Measurements from ENCODE around the gene CCDC9. TPM values are rescaled to one million over a fixed set of nuclear protein-coding genes. Genes with fewer than 3 reads are reported as not detected.
"Not testable (repeated sequence)": the region's sequence is repeated elsewhere in the genome, so short reads cannot be mapped to it uniquely, and the experiment has no call there.

The CCDC9 gene
- total RNA-seq, 2 experiments from 2014 or later = 22.4 to 30.6 TPM

GRCh38 chr19:47296036-47296435 lies 39.7 kb downstream of the CCDC9 start:
- Mint-ChIP-seq H3K9me3 (ENCODE audit: low read depth) (no peaks in the 10 kb centered on the region), H3K4me3 (no peak overlapping the region), H3K27ac (no peak overlapping the region), H3K4me1 (peaks cover 2% of the 10 kb centered on the region), H3K36me3 (ENCODE audit: low read depth) (no peaks in the 10 kb centered on the region), H3K27me3 (no peaks in the 10 kb centered on the region)
- peak; percentile 87 for DNase-seq
- POLR2A ChIA-PET = interaction anchor here (0.6 kb wide), 1 partner anchor 53 kb away, joined by 3 read pairs; the partner anchor contains the start of gene DHX34
- intact Hi-C loops (cut with DNase I, micrococcal nuclease) = loop anchor here (1.0 to 10.0 kb wide), 6 partner anchors 53 to 411 kb away; partner anchors contain the start of genes DHX34 (in 1 of the 2) and KPTN (in 1 of the 2)
- CTCF ChIA-PET = interaction anchor here (0.6 to 4.8 kb wide), 11 partner anchors 8 to 696 kb away, joined by 3 to 40 read pairs (median 4); no protein-coding TSS in a partner anchor
- ATAC-seq = peak; percentile 98

GRCh38 chr19:47300867-47301266 lies 44.5 kb downstream of the CCDC9 start:
- H3K4me1 Mint-ChIP-seq; H3K27me3 Mint-ChIP-seq; ATAC-seq; DNase-seq; intact Hi-C loops (cut with DNase I, micrococcal nuclease); H3K9me3 Mint-ChIP-seq (ENCODE audit: low read depth); H3K4me3 Mint-ChIP-seq; H3K27ac Mint-ChIP-seq; POLR2A ChIA-PET; H3K36me3 Mint-ChIP-seq (ENCODE audit: low read depth): not testable (repeated sequence)
- CTCF ChIA-PET = interaction anchor here (0.9 kb wide), 1 partner anchor 16 kb away, joined by 4 read pairs; no protein-coding TSS in a partner anchor

GRCh38 chr19:47302249-47302648 lies 45.9 kb downstream of the CCDC9 start:
- Mint-ChIP-seq H3K4me3 (no peak overlapping the region), H3K9me3 (ENCODE audit: low read depth) (no peaks in the 10 kb centered on the region), H3K4me1 (peaks cover 4% of the 10 kb centered on the region), H3K36me3 (ENCODE audit: low read depth) (no peaks in the 10 kb centered on the region), H3K27me3 (peaks cover 9% of the 10 kb centered on the region), H3K27ac (no peak overlapping the region)
- CTCF ChIA-PET = no interaction called here
- no peak for DNase-seq
- intact Hi-C loops (cut with DNase I, micrococcal nuclease) = no loop called here
- ATAC-seq = no peak
- POLR2A ChIA-PET = no interaction called here

DNA sequence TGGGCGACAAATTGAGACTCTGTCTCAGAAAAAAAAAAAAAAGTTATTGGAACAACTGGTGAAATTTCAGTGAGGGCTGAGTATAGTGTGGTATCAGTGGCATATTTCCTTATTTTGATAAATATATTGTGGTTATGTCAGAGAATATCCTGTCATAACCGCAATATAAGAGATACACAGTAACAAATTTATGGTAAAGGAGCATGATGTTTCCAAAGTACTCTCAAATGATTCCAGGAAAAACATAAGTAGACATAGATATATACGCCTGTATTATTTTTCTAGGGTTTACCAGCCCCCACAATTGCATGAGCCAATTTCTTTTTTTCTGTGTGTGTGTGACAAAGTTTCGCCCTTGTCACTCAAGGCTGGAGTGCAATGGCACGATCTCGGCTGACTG lies 47.6 kb downstream of the CCDC9 start:
- H3K27ac Mint-ChIP-seq = no peak overlapping the region
- peaks cover 9% of the 10 kb centered on the region for H3K27me3 Mint-ChIP-seq
- H3K4me1 Mint-ChIP-seq = peaks cover 4% of the 10 kb centered on the region
- DNase-seq = no peak
- ChIA-PET CTCF (interaction anchor here (0.9 to 2.5 kb wide), 5 partner anchors 8 to 124 kb away, joined by 3 to 9 read pairs (median 4); no protein-coding TSS in a partner anchor), POLR2A (no interaction called here)
- H3K36me3 Mint-ChIP-seq (ENCODE audit: low read depth) = no peaks in the 10 kb centered on the region
- no peak for ATAC-seq
- intact Hi-C loops (cut with DNase I, micrococcal nuclease) = no loop called here
- no peaks in the 10 kb centered on the region for H3K9me3 Mint-ChIP-seq (ENCODE audit: low read depth)
- H3K4me3 Mint-ChIP-seq = no peak overlapping the region

DNA sequence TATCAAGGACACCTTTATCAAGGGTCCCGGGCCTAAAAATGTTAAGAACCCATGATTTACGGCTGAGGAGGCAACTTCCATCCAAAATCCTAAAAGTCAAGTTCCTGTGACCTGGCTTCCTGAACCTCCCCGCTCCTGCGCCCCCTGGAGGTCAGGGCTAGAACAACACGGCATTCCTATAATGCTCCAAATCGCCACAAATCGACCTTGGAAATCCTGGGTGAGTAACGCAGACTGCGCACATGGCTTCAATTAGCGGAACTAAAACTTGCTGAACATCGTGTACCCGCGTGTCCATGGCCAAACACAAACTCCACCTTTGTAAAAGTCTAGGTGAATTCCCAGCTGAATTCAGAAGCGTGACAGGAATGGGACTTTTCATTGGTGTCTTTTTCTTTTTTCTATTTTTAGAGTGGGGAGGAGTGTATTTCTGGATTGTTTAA lies 49.0 kb downstream of the CCDC9 start:
- POLR2A ChIA-PET = no interaction called here
- CTCF ChIA-PET = interaction anchor here (0.7 to 2.5 kb wide), 12 partner anchors 11 to 328 kb away, joined by 3 to 9 read pairs (median 4); no protein-coding TSS in a partner anchor
- Mint-ChIP-seq H3K36me3 (ENCODE audit: low read depth) (no peaks in the 10 kb centered on the region), H3K27ac (no peak overlapping the region), H3K9me3 (ENCODE audit: low read depth) (no peaks in the 10 kb centered on the region), H3K4me1 (peaks cover 4% of the 10 kb centered on the region), H3K4me3 (no peak overlapping the region), H3K27me3 (peaks cover 11% of the 10 kb centered on the region)
- DNase-seq = peak; percentile 70
- intact Hi-C loops (cut with DNase I, micrococcal nuclease) = no loop called here
- ATAC-seq = no peak

GRCh38 chr19:47306303-47306702 lies 50.0 kb downstream of the CCDC9 start:
- H3K4me3 Mint-ChIP-seq = no peak overlapping the region

DNA sequence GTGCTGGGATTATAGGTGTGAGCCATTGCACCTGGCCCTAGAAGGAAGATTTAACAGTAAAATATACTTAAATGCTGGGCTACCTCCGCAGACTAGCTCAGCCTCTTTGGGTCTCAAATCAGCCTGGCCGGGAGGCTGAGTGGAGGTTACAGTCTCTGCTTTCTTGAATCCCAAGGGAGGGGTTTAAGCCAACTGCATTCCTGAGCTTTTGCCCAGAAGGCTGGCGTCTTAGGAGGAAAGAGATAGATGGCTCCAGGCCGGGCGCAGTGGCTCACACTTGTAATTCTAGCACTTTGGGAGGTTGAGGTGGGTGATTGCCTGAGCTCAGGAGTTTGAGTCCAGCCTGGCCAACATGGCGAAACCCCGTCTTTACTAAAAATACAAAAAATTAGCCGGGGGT lies 52.7 kb downstream of the CCDC9 start:
- POLR2A ChIA-PET = no interaction called here
- ATAC-seq = no peak
- intact Hi-C loops (cut with DNase I, micrococcal nuclease) = no loop called here
- H3K27ac Mint-ChIP-seq = no peak overlapping the region
- H3K36me3 Mint-ChIP-seq (ENCODE audit: low read depth) = no peaks in the 10 kb centered on the region
- CTCF ChIA-PET = interaction anchor here (0.6 to 1.1 kb wide), 2 partner anchors 9 to 12 kb away, joined by 3 read pairs; no protein-coding TSS in a partner anchor
- peaks cover 12% of the 10 kb centered on the region for H3K27me3 Mint-ChIP-seq
- no peak for DNase-seq
- H3K9me3 Mint-ChIP-seq (ENCODE audit: low read depth) = no peaks in the 10 kb centered on the region
- no peak overlapping the region for H3K4me3 Mint-ChIP-seq
- peaks cover 4% of the 10 kb centered on the region for H3K4me1 Mint-ChIP-seq

More at GRCh38 chr19:47306303-47306702, 50.0 kb downstream of the CCDC9 start:
- POLR2A ChIA-PET = no interaction called here
- H3K36me3 Mint-ChIP-seq (ENCODE audit: low read depth) = no peaks in the 10 kb centered on the region
- no peak overlapping the region for H3K27ac Mint-ChIP-seq
- no peak for ATAC-seq
- no peaks in the 10 kb centered on the region for H3K9me3 Mint-ChIP-seq (ENCODE audit: low read depth)
- intact Hi-C loops (cut with DNase I, micrococcal nuclease) = no loop called here
- CTCF ChIA-PET = interaction anchor here (0.5 to 2.5 kb wide), 5 partner anchors 9 to 219 kb away, joined by 3 to 9 read pairs (median 4); no protein-coding TSS in a partner anchor
- no peak for DNase-seq
- peaks cover 11% of the 10 kb centered on the region for H3K27me3 Mint-ChIP-seq
- peaks cover 4% of the 10 kb centered on the region for H3K4me1 Mint-ChIP-seq

DNA sequence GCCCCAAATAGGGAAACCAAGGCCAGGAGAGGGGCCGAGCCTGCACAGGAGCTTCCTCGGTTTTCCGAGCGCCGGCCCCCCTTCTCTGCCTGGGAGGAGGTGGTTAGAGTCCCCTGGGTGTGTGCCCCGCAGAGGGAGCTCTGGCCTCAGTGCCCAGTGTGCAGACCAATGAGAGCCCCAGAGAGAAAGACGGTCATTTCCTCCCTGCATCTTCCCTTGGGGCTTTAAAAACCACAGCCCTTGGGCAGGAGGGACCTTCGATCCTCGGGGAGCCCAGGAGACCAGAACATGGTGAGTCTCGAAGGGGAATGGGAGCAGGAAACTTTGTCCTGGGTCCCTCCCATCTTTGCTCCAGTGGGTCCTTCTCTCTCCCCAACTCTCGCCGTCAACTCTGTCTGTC lies 53.3 kb downstream of the CCDC9 start, which contains the start of gene C5AR1:
Gene C5AR1, plus strand, starts transcription at position 254 of the 400 bp plus-strand sequence. Its CDS starts 35 bp downstream, at position 289.
- no peak for DNase-seq
- peaks cover 4% of the 10 kb centered on the region for H3K4me1 Mint-ChIP-seq
- intact Hi-C loops (cut with DNase I, micrococcal nuclease) = no loop called here
- H3K4me3 Mint-ChIP-seq = no peak within 1 kb of the TSS
- H3K27me3 Mint-ChIP-seq = peaks cover 12% of the 10 kb centered on the region
- H3K27ac Mint-ChIP-seq = no peak within 1 kb of the TSS
- H3K36me3 Mint-ChIP-seq (ENCODE audit: low read depth) = no peaks in the 10 kb centered on the region
- no peaks in the 10 kb centered on the region for H3K9me3 Mint-ChIP-seq (ENCODE audit: low read depth)
- ATAC-seq = no peak
- ChIA-PET POLR2A (no interaction called here), CTCF (no interaction called here)

GRCh38 chr19:47310323-47310722 lies 54.0 kb downstream of the CCDC9 start:
- Mint-ChIP-seq H3K9me3 (ENCODE audit: low read depth) (no peaks in the 10 kb centered on the region), H3K36me3 (ENCODE audit: low read depth) (no peaks in the 10 kb centered on the region), H3K4me1 (peaks cover 4% of the 10 kb centered on the region), H3K4me3 (no peak overlapping the region), H3K27me3 (peaks cover 12% of the 10 kb centered on the region), H3K27ac (no peak overlapping the region)
- ATAC-seq = no peak
- ChIA-PET CTCF (no interaction called here), POLR2A (no interaction called here)
- no peak for DNase-seq
- intact Hi-C loops (cut with DNase I, micrococcal nuclease) = no loop called here

- Mint-ChIP-seq H3K27me3 (peaks cover 10% of the 10 kb centered on the region), H3K9me3 (ENCODE audit: low read depth) (no peaks in the 10 kb centered on the region), H3K4me3 (no peak overlapping the region), H3K36me3 (ENCODE audit: low read depth) (no peaks in the 10 kb centered on the region), H3K4me1 (peaks cover 6% of the 10 kb centered on the region), H3K27ac (no peak overlapping the region)
- intact Hi-C loops (cut with DNase I, micrococcal nuclease) = no loop called here
- ATAC-seq = no peak
- no peak for DNase-seq
- CTCF ChIA-PET = no interaction called here
- POLR2A ChIA-PET = no interaction called here
These were observed 54.5 kb downstream of the CCDC9 start for GRCh38 chr19:47310819-47311218.

GRCh38 chr19:47312366-47313006 lies 56.2 kb downstream of the CCDC9 start:
- H3K27me3 Mint-ChIP-seq = peaks cover 14% of the 10 kb centered on the region
- ChIA-PET CTCF (no interaction called here), POLR2A (no interaction called here)
- no peak overlapping the region for H3K4me3 Mint-ChIP-seq
- H3K36me3 Mint-ChIP-seq (ENCODE audit: low read depth) = no peaks in the 10 kb centered on the region
- ATAC-seq = no peak
- no peaks in the 10 kb centered on the region for H3K9me3 Mint-ChIP-seq (ENCODE audit: low read depth)
- DNase-seq = no peak
- intact Hi-C loops (cut with DNase I, micrococcal nuclease) = no loop called here
- peaks cover 6% of the 10 kb centered on the region for H3K4me1 Mint-ChIP-seq
- H3K27ac Mint-ChIP-seq = no peak overlapping the region

DNA sequence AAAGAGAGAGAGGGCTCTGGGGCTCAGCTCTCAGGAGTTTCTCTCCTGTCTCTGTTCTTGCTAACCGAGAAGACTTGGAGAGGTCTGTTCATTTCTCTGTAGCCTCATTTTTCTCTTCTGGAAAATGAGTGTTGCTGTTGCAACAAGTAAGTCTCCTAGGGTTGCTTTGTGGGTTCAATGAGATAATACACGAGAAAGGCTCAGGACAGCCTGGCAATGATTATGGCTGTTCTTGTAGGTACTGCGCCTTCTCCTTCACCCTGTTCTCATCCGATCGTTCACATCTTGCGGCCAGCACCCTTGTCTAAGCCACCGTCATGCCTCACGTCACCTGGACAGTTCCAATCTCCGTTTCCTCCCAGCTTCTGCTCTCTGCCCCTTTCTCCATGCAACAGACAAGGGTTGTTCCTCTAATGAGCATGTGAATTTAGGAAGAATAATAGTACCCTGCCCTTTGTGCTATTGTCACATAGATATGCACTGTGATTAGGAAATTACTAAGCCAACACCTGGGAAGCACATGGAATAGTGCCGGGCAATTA lies 57.5 kb downstream of the CCDC9 start:
- ChIA-PET POLR2A (no interaction called here), CTCF (no interaction called here)
- Mint-ChIP-seq H3K36me3 (ENCODE audit: low read depth) (no peaks in the 10 kb centered on the region), H3K4me1 (peaks cover 6% of the 10 kb centered on the region), H3K27ac (no peak overlapping the region), H3K27me3 (peaks cover 14% of the 10 kb centered on the region), H3K4me3 (no peak overlapping the region), H3K9me3 (ENCODE audit: low read depth) (no peaks in the 10 kb centered on the region)
- intact Hi-C loops (cut with DNase I, micrococcal nuclease) = no loop called here
- ATAC-seq (no peak), DNase-seq (no peak)

Measured in activated CD4-positive, alpha-beta T cell treated with anti-CD3 and anti-CD28 coated beads for 36 hours (primary cell).